ENCODE results near the gene P2RY13. TPM values are rescaled to one million over a fixed set of nuclear protein-coding genes. Genes with fewer than 3 reads are reported as not detected.

P2RY13 gene
- total and polyA plus RNA-seq, 12 donors = 0.66 to 6.0 (median 2.3) TPM

DNA sequence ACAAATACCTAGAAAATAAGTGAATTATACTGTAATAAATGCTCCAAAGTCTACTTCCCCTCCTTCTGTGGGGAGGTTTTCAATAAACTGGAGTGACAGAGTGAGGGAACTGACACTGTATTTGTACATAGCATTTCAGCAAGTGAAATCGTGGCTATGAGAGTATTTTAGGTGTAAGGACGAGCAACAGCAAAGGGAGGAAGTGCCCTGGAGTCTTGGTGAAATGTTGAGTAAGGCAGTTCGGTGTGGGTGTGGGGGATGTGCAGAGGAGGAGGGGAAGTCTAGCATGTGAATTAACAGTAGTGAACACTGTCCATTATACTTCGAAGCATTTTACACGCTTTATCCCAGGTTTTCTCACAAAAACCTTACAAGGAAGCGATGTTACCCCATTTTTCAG lies 18.1 kb upstream of the P2RY13 start:
- WGBS, 4 donors = 71 to 81% (median 76%) methylated on average over 6 of the region's 6 CpGs
- peak in 6 of 7 donors; percentile 18 to 57 (median 32) for DNase-seq
- no peak for TF ChIP-seq POLR2A (IDR thresholded peaks at IDR 0.05)
- TF ChIP-seq, protein P1, sequence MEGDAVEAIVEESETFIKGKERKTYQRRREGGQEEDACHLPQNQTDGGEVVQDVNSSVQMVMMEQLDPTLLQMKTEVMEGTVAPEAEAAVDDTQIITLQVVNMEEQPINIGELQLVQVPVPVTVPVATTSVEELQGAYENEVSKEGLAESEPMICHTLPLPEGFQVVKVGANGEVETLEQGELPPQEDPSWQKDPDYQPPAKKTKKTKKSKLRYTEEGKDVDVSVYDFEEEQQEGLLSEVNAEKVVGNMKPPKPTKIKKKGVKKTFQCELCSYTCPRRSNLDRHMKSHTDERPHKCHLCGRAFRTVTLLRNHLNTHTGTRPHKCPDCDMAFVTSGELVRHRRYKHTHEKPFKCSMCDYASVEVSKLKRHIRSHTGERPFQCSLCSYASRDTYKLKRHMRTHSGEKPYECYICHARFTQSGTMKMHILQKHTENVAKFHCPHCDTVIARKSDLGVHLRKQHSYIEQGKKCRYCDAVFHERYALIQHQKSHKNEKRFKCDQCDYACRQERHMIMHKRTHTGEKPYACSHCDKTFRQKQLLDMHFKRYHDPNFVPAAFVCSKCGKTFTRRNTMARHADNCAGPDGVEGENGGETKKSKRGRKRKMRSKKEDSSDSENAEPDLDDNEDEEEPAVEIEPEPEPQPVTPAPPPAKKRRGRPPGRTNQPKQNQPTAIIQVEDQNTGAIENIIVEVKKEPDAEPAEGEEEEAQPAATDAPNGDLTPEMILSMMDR (IDR thresholded peaks at IDR 0.05) = no peak
- Histone ChIP-seq H3K27me3 (no peaks in the 10 kb centered on the region), H3K27ac (no peak overlapping the region), H3K36me3 (replicated peaks in 1 of 2) (no peaks in the 10 kb centered on the region), H3K4me1 (replicated peaks in 1 of 2) (peaks cover 11% of the 10 kb centered on the region in 2 donors), H3K9me3 (replicated peaks in 1 of 3) (no peaks in the 10 kb centered on the region), H3K4me3 (no peak overlapping the region)
- intact Hi-C loops (cut with DNase I) = no loop called here

DNA sequence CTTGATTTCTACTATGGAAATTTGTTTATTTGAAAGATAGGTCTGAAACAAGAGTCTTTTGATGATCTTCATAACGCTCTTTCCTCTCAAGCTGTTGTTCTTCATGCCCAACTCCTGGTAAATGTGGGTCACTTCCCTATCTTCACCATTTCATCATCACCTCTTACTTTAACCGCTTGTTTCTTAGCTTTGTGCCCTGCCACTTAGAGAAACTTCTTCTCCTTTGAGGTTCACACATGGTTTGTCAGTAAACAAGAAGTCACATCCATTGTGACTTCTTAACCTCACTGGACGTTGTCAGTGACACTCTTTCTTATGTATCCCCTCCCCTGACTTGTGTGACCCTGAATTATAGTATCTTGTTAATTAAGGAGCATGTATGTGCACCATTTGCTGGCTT lies 16.9 kb upstream of the P2RY13 start:
- peaks cover 11% of the 10 kb centered on the region in 2 donors for H3K4me1 ChIP-seq (replicated peaks in 1 of 2)
- WGBS, 4 donors = 57 to 75% (median 68%) methylated on average over 3 of the region's 3 CpGs
- no peaks in the 10 kb centered on the region for H3K36me3 ChIP-seq (replicated peaks in 1 of 2)
- intact Hi-C loops (cut with DNase I) = no loop called here
- H3K9me3 ChIP-seq (replicated peaks in 1 of 3) = no peaks in the 10 kb centered on the region
- no peak for TF ChIP-seq POLR2A (IDR thresholded peaks at IDR 0.05)
- TF ChIP-seq, protein P1 (IDR thresholded peaks at IDR 0.05) = no peak
- no peak for DNase-seq
- no peaks in the 10 kb centered on the region for H3K27me3 ChIP-seq
- H3K4me3 ChIP-seq = peak overlapping the region in 1 of 4 donors; percentile 48
- H3K27ac ChIP-seq = peak overlapping the region in 3 of 5 donors; percentile 33 to 61 (median 33)

DNA sequence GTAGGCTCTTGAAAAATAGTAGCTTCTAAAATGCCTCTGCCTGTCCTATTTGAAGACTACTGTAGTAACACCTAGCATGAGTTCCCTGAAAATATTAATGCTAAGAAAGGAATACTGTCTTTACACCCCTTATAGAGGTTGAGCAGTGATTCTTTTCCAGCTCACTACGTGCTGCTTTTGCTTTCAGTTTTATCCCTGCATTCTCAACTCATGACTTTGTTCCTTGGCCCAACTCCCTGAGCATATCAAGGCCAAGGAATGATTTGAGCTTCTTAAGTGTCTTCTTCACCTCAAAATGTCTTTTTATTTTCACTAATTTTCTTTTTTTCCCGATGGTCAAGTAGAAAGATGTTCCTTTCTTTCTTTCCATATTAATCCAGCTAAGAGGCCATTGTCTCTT lies 16.5 kb upstream of the P2RY13 start:
- 32 to 47% (median 43%) methylated on average over 2 of the region's 2 CpGs for WGBS, 4 donors
- TF ChIP-seq POLR2A (IDR thresholded peaks at IDR 0.05) = no peak
- TF ChIP-seq, protein P1 (IDR thresholded peaks at IDR 0.05) = no peak
- Histone ChIP-seq H3K4me3 (peak overlapping the region in 1 of 4 donors; percentile 48), H3K27me3 (no peaks in the 10 kb centered on the region), H3K9me3 (replicated peaks in 1 of 3) (no peaks in the 10 kb centered on the region), H3K36me3 (replicated peaks in 1 of 2) (no peaks in the 10 kb centered on the region), H3K27ac (peak overlapping the region in 3 of 5 donors; percentile 33 to 75 (median 61)), H3K4me1 (replicated peaks in 1 of 2) (peaks cover 11% of the 10 kb centered on the region in 2 donors)
- peak in 3 of 7 donors; percentile 18 to 41 (median 33) for DNase-seq
- intact Hi-C loops (cut with DNase I) = no loop called here

DNA sequence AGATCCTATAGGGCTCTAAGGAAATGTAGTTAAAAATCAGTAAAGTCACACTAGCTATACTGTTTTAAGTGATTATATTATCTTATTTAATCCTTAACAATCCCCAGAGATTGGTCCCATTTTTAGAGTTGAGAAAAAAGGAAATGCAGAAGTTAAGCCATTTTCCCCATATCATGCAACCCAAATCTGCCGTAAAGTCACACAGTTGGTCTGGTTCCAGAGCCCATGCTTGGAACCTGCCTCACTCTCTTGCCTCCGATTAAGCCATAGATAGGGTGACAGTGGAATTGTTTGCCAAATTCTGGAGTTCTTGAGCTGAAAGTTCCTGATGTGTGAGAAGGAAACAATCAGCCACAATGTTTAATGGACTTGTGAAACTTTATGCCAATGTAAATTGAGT lies 2.3 kb upstream of the P2RY13 start:
- 63 to 69% (median 67%) methylated on average over 2 of the region's 2 CpGs for WGBS, 4 donors
- Histone ChIP-seq H3K9me3 (replicated peaks in 1 of 3) (no peaks in the 10 kb centered on the region), H3K27me3 (no peaks in the 10 kb centered on the region), H3K27ac (no peak overlapping the region), H3K4me3 (no peak overlapping the region), H3K36me3 (replicated peaks in 1 of 2) (no peaks in the 10 kb centered on the region), H3K4me1 (replicated peaks in 1 of 2) (peaks cover 8 to 13% of the 10 kb centered on the region in 2 donors)
- intact Hi-C loops (cut with DNase I) = no loop called here
- no peak for TF ChIP-seq POLR2A (IDR thresholded peaks at IDR 0.05)
- TF ChIP-seq, protein P1 (IDR thresholded peaks at IDR 0.05) = no peak
- no peak for DNase-seq
